Neural cell (in vitro differentiated cells): Measurements from ENCODE around the gene TMEM184A.

ENCODE experiments used
- EZH2 ChIP-seq: fragments of 200-600, 300-800 bp; shearing (Covaris generic), sonication (generic); IDR thresholded peaks from 2 replicates; pipeline ENCODE4 v1.6.1; 2014; ENCODE audit warnings: antibody characterized with exemption, low read length, borderline replicate concordance, mild to moderate bottlenecking; ENCODE audit not compliant: insufficient read depth, poor library complexity, severe bottlenecking
- TF ChIP-seq, protein P1 (sequence below): fragments of 450-650 bp; IDR thresholded peaks from 2 replicates; pipeline ENCODE4 v1.5.1; 2014; ENCODE audit warnings: antibody characterized with exemption, mild to moderate bottlenecking, moderate library complexity; ENCODE audit not compliant: poor library complexity, severe bottlenecking

DNA sequence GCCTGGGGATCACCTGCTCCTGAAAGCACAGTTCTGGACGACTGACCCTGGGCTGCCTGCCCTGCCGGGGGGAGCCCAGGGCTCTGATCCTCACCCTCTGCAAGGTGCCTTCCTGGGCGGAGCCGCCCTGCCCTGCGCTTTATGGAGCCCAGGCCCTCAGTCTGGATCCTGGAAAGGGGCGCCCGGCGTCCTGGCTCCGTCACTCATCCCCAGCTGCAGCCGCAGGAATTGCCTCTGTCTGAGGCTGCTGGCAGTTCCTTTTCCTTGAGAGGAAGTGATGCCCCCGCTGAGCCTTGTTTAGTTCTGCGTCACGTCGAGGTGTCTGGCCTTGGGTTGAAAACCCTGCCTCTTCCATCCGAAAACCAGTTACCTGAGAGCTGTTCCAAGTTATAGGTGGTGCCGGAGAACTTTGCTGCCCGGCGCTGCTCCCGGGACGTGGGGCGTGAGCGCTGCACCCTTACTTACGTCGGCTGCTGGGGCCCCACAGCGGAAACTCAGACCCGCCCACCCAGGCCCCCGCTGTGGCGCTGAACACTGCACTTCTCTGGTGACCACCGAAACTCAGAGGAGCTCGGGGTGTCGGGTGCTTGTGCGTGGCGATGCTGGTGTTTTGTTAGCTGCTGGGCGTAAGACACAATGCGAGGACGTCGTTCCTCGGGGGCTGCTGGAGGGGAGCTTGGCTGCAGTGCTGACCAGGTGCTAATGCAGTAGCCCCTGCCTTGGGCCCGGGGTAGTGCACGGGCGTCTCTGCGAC, 20.1 kb downstream of the TMEM184A start:
- TF ChIP-seq, protein P1, sequence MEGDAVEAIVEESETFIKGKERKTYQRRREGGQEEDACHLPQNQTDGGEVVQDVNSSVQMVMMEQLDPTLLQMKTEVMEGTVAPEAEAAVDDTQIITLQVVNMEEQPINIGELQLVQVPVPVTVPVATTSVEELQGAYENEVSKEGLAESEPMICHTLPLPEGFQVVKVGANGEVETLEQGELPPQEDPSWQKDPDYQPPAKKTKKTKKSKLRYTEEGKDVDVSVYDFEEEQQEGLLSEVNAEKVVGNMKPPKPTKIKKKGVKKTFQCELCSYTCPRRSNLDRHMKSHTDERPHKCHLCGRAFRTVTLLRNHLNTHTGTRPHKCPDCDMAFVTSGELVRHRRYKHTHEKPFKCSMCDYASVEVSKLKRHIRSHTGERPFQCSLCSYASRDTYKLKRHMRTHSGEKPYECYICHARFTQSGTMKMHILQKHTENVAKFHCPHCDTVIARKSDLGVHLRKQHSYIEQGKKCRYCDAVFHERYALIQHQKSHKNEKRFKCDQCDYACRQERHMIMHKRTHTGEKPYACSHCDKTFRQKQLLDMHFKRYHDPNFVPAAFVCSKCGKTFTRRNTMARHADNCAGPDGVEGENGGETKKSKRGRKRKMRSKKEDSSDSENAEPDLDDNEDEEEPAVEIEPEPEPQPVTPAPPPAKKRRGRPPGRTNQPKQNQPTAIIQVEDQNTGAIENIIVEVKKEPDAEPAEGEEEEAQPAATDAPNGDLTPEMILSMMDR: no peak
- no peak for TF ChIP-seq EZH2
